Stomach (tissue), 9 donors: Measurements from ENCODE around the gene OR51G1. TPM values are rescaled to one million over a fixed set of nuclear protein-coding genes. Genes with fewer than 3 reads are reported as not detected.

Source experiments
- DNase-seq, 2 donors: peaks; one replicate each; pipeline versions ENCODE4 v3.0.0 to v3.0.0-alpha.2; 2013 to 2019
- H3K27ac ChIP-seq, 5 donors: fragments of 200-600 bp in 4 of 5; sonication (generic) in 4 of 5; one replicate each; pipeline ENCODE4 v1.5.1; 2013 to 2019; ENCODE audit warnings: mild to moderate bottlenecking in 1 of 5, moderate library complexity in 1 of 5
- H3K27me3 ChIP-seq, 3 donors: fragments of 200-600 bp; sonication (generic); one replicate each; pipeline ENCODE4 v1.5.1; 2017 to 2019; ENCODE audit warnings: mixed run types in 1 of 3
- H3K36me3 ChIP-seq, 4 donors: fragments of 200-600 bp; sonication (generic); 1 replicate in 3 of 4; 2 replicates in 1 of 4; pipeline ENCODE4 v1.5.1; 2016 to 2019
- H3K4me1 ChIP-seq, 4 donors: fragments of 200-600 bp; sonication (generic); one replicate each; pipeline ENCODE4 v1.5.1; 2016 to 2019
- H3K4me3 ChIP-seq, 4 donors: fragments of 200-600 bp; sonication (generic) in 3 of 4; one replicate each; pipeline ENCODE4 v1.5.1; 2016 to 2019; ENCODE audit warnings: mild to moderate bottlenecking in 1 of 4
- H3K9me3 ChIP-seq, 4 donors: fragments of 200-600 bp; sonication (generic); one replicate each; pipeline ENCODE4 v1.5.1; 2016 to 2019
- CTCF ChIP-seq, 7 experiments: fragments of 450-650 bp in 4 of 7; fragments of 200-600 bp in 3 of 7; sonication (generic) in 3 of 7; IDR thresholded peaks; one replicate each; pipeline ENCODE4 v1.5.1; 2016 to 2019; ENCODE audit warnings: antibody characterized with exemption in 7 of 7, control low read depth in 2 of 7, mild to moderate bottlenecking in 1 of 7
- EP300 ChIP-seq: sonication (generic); formaldehyde crosslinking; IDR thresholded peaks from one replicate; pipeline ENCODE4 v1.6.1; 2017; ENCODE audit warnings: antibody characterized with exemption
- POLR2A ChIP-seq, 4 donors: fragments of 450-650 bp; IDR thresholded peaks; one replicate each; pipeline ENCODE4 v1.6.1; 2016; ENCODE audit warnings: antibody characterized with exemption in 4 of 4, control low read depth in 2 of 4, mild to moderate bottlenecking in 1 of 4, moderate library complexity in 1 of 4
- POLR2AphosphoS5 ChIP-seq, 3 donors: sonication (generic); formaldehyde crosslinking; IDR thresholded peaks; one replicate each; pipeline ENCODE4 v1.6.1; 2016; ENCODE audit warnings: antibody characterized with exemption in 3 of 3
- WGBS, 5 donors: extraction: QIAGEN DNeasy Blood & Tissue Kit in 3 of 5; methylation state at CpG; one replicate each; pipeline versions ENCODE4 v1.1.5 to v1.1.7; 2013 to 2018; 5-methylcytosine and 5-hydroxymethylcytosine counted together
- intact Hi-C: fragments of 100-400 bp; cut with DNase I; formaldehyde crosslinking; loops from one replicate; pipeline ENCODE4 v1.15.1; 2023; ENCODE audit warnings: low total_unique reads
- polyA plus RNA-seq, 3 donors: library from polyadenylated mRNA; stranded (reverse); fragments of 200-250 nt; gene quantifications; one replicate each; pipeline ENCODE4 v1.2.3, GENCODE V29; 2013
- total RNA-seq, 5 donors: library from RNA; depleted of rRNA; stranded (reverse); fragments of >200 nt; gene quantifications; one replicate each; pipeline versions ENCODE4 v1.1.0 to v1.2.3, GENCODE V29; 2014 to 2016
- donor health status: healthy with polysubstance abuse.
- donor health status: Bipolar disorder and iron deficiency.
- donor health status: healthy.

Gene OR51G1
- total and polyA plus RNA-seq, 8 donors: not detected

GRCh38 chr11:4947505-4947904 lies 23.4 kb upstream of the OR51G1 start, which contains the start of gene OR51A4:
OR51A4 (minus strand) TSS chr11:4947605; CDS start chr11:4947100, 505 bp downstream.
- Histone ChIP-seq H3K9me3 (no peaks in the 10 kb centered on the region), H3K27ac (no peak within 1 kb of the TSS), H3K4me3 (no peak within 1 kb of the TSS), H3K27me3 (no peaks in the 10 kb centered on the region), H3K4me1 (no peaks in the 10 kb centered on the region), H3K36me3 (no peaks in the 10 kb centered on the region)
- TF ChIP-seq POLR2A (IDR thresholded peaks at IDR 0.05) (no peak), POLR2AphosphoS5 (IDR thresholded peaks at IDR 0.05) (no peak), CTCF (IDR thresholded peaks at IDR 0.05) (no peak), EP300 (no peak)
- DNase-seq: no peak
- intact Hi-C loops: no loop called here

GRCh38 chr11:4936745-4937144 lies 12.6 kb upstream of the OR51G1 start:
- Histone ChIP-seq H3K36me3 (no peaks in the 10 kb centered on the region), H3K9me3 (no peaks in the 10 kb centered on the region), H3K4me3 (no peak overlapping the region), H3K27me3 (no peaks in the 10 kb centered on the region), H3K4me1 (no peaks in the 10 kb centered on the region), H3K27ac (no peak overlapping the region)
- TF ChIP-seq CTCF (IDR thresholded peaks at IDR 0.05) (no peak), POLR2AphosphoS5 (IDR thresholded peaks at IDR 0.05) (no peak), EP300 (no peak), POLR2A (IDR thresholded peaks at IDR 0.05) (no peak)
- 69 to 82% (median 74%) methylated on average over 3 of the region's 3 CpGs for WGBS, 5 donors
- intact Hi-C loops: no loop called here
- DNase-seq: no peak

- no peaks in the 10 kb centered on the region for H3K9me3 ChIP-seq
- WGBS, 5 donors: 75 to 78% (median 77%) methylated on average over 4 of the region's 4 CpGs
- H3K27ac ChIP-seq: no peak overlapping the region
- intact Hi-C loops: no loop called here
- TF ChIP-seq EP300 (no peak), POLR2AphosphoS5 (IDR thresholded peaks at IDR 0.05) (no peak), POLR2A (IDR thresholded peaks at IDR 0.05) (no peak), CTCF (IDR thresholded peaks at IDR 0.05) (no peak)
- DNase-seq: no peak
- no peak overlapping the region for H3K4me3 ChIP-seq
- no peaks in the 10 kb centered on the region for H3K27me3 ChIP-seq
- no peaks in the 10 kb centered on the region for H3K4me1 ChIP-seq
- H3K36me3 ChIP-seq: no peaks in the 10 kb centered on the region
Observed at GRCh38 chr11:4932751-4933150, 8.6 kb upstream of the OR51G1 start.

- intact Hi-C loops: no loop called here
- no peaks in the 10 kb centered on the region for H3K27me3 ChIP-seq
- no peaks in the 10 kb centered on the region for H3K9me3 ChIP-seq
- H3K27ac ChIP-seq: no peak overlapping the region
- TF ChIP-seq EP300 (no peak), POLR2A (IDR thresholded peaks at IDR 0.05) (no peak), CTCF (IDR thresholded peaks at IDR 0.05) (no peak), POLR2AphosphoS5 (IDR thresholded peaks at IDR 0.05) (no peak)
- H3K36me3 ChIP-seq: no peaks in the 10 kb centered on the region
- no peak overlapping the region for H3K4me3 ChIP-seq
- no peaks in the 10 kb centered on the region for H3K4me1 ChIP-seq
- DNase-seq: no peak
Observed at GRCh38 chr11:4926608-4927007, 2.5 kb upstream of the OR51G1 start.

GRCh38 chr11:4922304-4922703 lies 1.8 kb downstream of the OR51G1 start:
- H3K36me3 ChIP-seq: no peaks in the 10 kb centered on the region
- H3K4me1 ChIP-seq: no peaks in the 10 kb centered on the region
- no peak for DNase-seq
- intact Hi-C loops: no loop called here
- H3K9me3 ChIP-seq: no peaks in the 10 kb centered on the region
- H3K27me3 ChIP-seq: no peaks in the 10 kb centered on the region
- H3K27ac ChIP-seq: no peak overlapping the region
- TF ChIP-seq EP300: no peak
- no peak for TF ChIP-seq CTCF (IDR thresholded peaks at IDR 0.05)
- TF ChIP-seq POLR2A (IDR thresholded peaks at IDR 0.05): no peak
- no peak for TF ChIP-seq POLR2AphosphoS5 (IDR thresholded peaks at IDR 0.05)
- H3K4me3 ChIP-seq: no peak overlapping the region
- 29 to 57% (median 41%) methylated on average over 1 of the region's 1 CpG for WGBS, 5 donors
